IPS DF 19.7 (cell line): ENCODE results near the gene STK32A.

ENCODE experiments used
- DNase-seq: peaks from one replicate; pipeline ENCODE4 v3.0.0-alpha.2; 2013; ENCODE audit warnings: low read depth, low spot score

STK32A gene

DNA sequence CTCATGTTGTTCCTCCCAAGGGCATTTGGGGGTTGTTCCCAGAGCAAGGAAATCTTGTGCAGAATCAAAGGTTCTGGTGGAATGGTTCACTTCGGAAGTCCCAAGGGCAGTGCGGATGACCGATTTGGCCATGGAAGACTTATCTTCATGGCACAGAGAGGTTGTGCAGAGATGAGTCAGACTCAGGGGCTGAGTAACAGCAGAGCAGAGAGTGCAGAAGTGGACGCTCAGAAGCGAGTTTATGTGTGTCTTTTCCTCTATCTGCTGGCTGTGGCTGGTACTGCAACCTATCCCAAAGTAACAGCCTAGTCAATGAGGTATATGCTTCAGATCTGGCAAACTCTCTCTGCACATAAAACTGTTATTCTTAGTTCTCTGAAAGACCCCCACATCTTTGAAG is 157.0 kb downstream of the STK32A start:
- DNase-seq = no peak

- DNase-seq = no peak
Measured at GRCh38 chr5:147393874-147394672, 159.2 kb downstream of the STK32A start.

GRCh38 chr5:147396070-147396823 is 161.4 kb downstream of the STK32A start:
- no peak for DNase-seq

- no peak for DNase-seq
Measured at GRCh38 chr5:147397616-147398015, 162.8 kb downstream of the STK32A start.

DNA sequence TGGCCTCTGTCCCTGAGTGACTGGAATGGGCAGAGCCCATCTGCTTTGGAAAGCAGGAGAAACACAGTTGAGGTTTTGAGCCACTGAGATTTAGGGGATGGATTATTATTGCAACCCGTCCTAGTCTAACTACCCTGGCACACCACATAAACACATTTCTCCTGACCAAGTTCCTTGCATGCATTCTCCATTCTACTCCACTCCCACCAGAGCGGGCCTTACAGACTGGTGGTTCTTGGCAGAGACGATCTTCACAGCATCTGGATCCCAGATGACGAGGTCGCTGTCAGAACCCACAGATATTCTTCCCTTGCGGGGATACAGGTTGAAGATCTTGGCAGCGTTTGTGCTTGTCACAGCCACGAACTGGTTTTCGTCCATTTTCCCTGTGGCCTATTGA is 164.0 kb downstream of the STK32A start:
- DNase-seq = no peak

GRCh38 chr5:147400126-147400809 is 165.4 kb downstream of the STK32A start:
- DNase-seq = no peak

DNA sequence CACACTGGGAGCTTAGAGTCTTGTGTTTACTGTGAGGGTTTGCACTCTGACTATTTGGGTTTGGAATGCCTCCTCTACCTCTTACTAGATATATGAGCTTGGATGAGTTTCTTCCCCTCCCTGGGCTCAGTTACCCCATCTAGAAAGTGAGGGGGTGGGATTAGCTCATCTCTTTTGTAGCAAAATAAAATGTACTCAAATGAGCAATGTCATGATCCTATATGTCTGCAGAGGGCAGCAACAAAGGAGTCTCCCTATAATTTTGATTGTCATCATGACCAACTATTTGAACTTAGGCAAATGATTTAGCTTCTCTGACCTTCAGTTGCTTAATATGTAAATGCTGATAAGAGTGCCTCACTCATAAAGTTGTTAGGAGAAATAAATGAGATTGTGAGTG is 166.1 kb downstream of the STK32A start:
- DNase-seq = no peak

DNA sequence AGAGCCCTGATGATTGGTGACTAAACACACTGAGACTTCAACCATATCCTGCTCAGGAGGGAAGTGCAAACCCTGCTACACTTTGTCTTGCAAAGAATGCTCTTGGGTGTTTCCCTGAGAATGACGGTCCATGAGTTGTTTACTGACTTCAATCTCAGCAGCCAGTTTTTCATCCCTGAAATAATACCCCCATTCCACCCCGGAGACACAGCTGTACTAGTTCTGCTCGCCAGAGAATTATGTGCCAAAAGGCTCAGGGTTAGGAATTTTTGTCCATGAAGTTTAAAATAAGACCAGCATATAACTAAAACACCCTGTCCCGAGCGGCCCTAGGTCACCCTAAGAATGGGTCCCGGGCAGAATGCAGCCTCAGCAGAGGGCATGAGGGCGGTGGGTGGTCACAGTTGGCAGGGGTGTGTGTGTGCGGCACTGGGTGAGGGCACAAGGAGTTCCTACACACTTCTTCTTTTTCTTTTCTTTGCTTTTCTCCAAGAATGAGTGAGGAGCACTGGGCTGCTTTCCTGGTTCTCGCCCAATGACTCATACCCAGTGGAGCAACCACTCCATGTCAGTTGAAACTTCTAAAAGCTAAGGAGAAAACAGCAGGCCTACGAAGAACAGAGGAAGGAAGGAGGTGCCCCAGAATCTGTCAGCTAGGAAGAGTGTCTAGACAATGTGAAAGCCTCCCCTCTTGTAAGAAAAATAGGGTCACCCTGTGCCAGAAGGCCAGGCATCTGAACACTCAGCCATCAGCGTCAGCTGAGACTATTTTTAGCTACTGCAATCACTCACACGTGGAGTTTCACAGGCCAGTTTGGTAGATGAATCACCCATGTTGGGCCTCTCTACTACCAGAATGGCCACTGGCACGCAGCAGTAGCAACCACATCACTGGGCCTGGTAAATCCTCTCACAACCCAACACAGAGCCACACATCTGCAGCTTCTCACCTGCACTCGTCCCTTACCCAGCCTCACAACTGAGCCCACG is 169.1 kb downstream of the STK32A start:
- no peak for DNase-seq

DNA sequence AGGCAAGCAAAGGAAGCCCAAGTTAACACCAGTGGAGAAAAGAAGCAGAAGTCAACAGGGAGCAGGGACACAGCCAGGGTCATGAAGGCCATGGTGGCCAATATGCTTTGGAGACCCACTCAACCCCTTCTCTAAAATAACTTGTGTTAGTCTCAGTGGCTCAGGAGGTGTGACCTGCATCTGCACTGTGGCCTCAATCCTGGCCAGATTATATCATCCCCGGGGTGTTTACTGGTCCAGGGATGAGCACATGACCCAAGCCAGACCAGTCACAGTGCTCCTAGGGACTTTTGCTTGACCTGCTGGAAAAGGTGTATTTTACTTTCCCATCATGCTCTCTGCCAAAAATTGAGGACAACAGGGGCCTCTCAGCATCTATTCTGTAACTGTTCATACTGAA is 169.9 kb downstream of the STK32A start:
- DNase-seq = no peak

GRCh38 chr5:147406636-147407035 is 171.8 kb downstream of the STK32A start:
- no peak for DNase-seq

- DNase-seq = no peak
Measured at GRCh38 chr5:147407094-147407681, 172.4 kb downstream of the STK32A start.

- no peak for DNase-seq
Measured at GRCh38 chr5:147408980-147409379, 174.2 kb downstream of the STK32A start.

DNA sequence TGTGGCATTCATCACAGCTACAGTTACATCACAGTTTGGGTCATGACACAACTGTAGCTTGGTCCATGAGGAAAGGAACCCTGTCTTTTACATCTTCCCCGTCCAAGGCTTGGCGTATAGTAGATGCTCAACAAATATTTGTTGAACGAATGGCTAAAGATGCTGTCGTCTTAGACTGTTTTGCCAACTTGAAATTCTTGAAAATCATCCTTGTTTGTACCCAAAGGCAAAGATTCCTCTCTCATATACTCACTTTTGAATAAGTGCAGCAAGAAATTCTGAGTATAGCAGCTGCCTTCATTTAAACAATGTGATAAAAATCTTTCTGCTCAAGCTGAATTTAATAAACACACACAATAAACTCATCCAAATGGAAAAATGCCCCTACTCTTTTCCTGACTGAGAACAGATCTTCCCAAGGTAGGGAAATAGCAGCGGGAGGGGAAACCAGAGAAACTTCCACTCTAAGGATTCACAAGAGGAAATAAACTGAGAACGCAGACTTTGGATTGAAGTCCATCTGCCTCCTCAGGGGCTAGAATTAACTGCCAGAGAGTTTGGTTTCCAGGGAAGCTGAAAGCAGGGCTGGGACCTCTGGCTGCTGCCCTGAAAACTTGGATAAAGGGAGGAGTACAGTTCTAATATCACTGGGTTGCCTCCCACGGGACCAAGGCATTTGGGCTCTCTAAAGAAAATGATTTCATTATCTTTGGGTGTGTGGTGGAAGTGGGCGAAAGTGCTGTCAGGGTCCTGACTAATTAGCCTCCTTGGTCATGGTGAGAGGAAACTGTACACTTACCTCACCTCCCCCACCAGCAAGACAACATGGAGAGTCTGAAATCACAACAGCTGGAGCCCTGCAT is 175.9 kb downstream of the STK32A start:
- DNase-seq = no peak

GRCh38 chr5:147411359-147412319 is 176.8 kb downstream of the STK32A start:
- no peak for DNase-seq

- no peak for DNase-seq
Measured at GRCh38 chr5:147412561-147412960, 177.7 kb downstream of the STK32A start.

GRCh38 chr5:147413266-147413665 is 178.4 kb downstream of the STK32A start:
- DNase-seq = no peak

GRCh38 chr5:147415651-147416050 is 180.8 kb downstream of the STK32A start:
- DNase-seq = no peak

- DNase-seq = no peak
Measured at GRCh38 chr5:147417135-147417813, 182.4 kb downstream of the STK32A start.
